Panc1 (cell line): Measurements from ENCODE around the gene POLQ.
"Not testable (repeated sequence)": the region's sequence is repeated elsewhere in the genome, so short reads cannot be mapped to it uniquely, and the experiment has no call there.

Experiments
- CTCF ChIP-seq: fragments of 450-650 bp; IDR thresholded peaks from 2 replicates; pipeline ENCODE4 v1.5.1; 2017; ENCODE audit warnings: mild to moderate bottlenecking
- POLR2AphosphoS5 ChIP-seq: IDR thresholded peaks from 2 replicates; pipeline ENCODE4 v1.6.1; 2012; ENCODE audit warnings: mild to moderate bottlenecking, low read depth, low read length, moderate library complexity
- SIN3A ChIP-seq: IDR thresholded peaks from 2 replicates; pipeline ENCODE4 v1.6.1; 2012; ENCODE audit warnings: low read depth, mild to moderate bottlenecking, low read length, moderate library complexity, borderline replicate concordance; ENCODE audit not compliant: insufficient read depth
- TCF7L2 ChIP-seq: IDR thresholded peaks from 2 replicates; pipeline ENCODE4 v1.6.1; 2011; ENCODE audit warnings: mild to moderate bottlenecking, low read depth, low read length, inconsistent platforms
- TF ChIP-seq, protein P1 (sequence below), 2 experiments: IDR thresholded peaks; 2 replicates each; pipeline ENCODE4 v1.6.1; 2011 to 2012; ENCODE audit warnings: low read depth in 2 of 2, control low read depth in 1 of 2, low read length in 1 of 2, mild to moderate bottlenecking in 1 of 2, moderate library complexity in 1 of 2; ENCODE audit not compliant: insufficient read depth in 1 of 2

- TF ChIP-seq CTCF, SIN3A, TCF7L2, POLR2AphosphoS5: not testable (repeated sequence)
- TF ChIP-seq, protein P1, sequence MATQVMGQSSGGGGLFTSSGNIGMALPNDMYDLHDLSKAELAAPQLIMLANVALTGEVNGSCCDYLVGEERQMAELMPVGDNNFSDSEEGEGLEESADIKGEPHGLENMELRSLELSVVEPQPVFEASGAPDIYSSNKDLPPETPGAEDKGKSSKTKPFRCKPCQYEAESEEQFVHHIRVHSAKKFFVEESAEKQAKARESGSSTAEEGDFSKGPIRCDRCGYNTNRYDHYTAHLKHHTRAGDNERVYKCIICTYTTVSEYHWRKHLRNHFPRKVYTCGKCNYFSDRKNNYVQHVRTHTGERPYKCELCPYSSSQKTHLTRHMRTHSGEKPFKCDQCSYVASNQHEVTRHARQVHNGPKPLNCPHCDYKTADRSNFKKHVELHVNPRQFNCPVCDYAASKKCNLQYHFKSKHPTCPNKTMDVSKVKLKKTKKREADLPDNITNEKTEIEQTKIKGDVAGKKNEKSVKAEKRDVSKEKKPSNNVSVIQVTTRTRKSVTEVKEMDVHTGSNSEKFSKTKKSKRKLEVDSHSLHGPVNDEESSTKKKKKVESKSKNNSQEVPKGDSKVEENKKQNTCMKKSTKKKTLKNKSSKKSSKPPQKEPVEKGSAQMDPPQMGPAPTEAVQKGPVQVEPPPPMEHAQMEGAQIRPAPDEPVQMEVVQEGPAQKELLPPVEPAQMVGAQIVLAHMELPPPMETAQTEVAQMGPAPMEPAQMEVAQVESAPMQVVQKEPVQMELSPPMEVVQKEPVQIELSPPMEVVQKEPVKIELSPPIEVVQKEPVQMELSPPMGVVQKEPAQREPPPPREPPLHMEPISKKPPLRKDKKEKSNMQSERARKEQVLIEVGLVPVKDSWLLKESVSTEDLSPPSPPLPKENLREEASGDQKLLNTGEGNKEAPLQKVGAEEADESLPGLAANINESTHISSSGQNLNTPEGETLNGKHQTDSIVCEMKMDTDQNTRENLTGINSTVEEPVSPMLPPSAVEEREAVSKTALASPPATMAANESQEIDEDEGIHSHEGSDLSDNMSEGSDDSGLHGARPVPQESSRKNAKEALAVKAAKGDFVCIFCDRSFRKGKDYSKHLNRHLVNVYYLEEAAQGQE (IDR thresholded peaks at IDR 0.05; ENCODE audit: insufficient read depth in 1 of 2, low read depth in 2 of 2, low read length in 1 of 2) = not testable (repeated sequence)
These were observed 149.8 kb downstream of the POLQ start for GRCh38 chr3:121395967-121396366.
